H9 (cell line): Measurements from ENCODE around the gene DDX27. TPM values are rescaled to one million over a fixed set of nuclear protein-coding genes. Genes with fewer than 3 reads are reported as not detected.

Experiments used
- DNase-seq: peaks from one replicate; pipeline ENCODE4 v3.0.0-alpha.2; 2017
- H2AFZ ChIP-seq: one replicate; pipeline ENCODE4 v1.6.1; 2013; ENCODE audit warnings: mild to moderate bottlenecking, low read length, control low read depth, moderate library complexity
- H2AK5ac ChIP-seq: 2 replicates; pipeline ENCODE4 v1.6.1; 2013; ENCODE audit warnings: low read length, control low read depth, mixed read lengths; ENCODE audit not compliant: insufficient read length
- H2BK120ac ChIP-seq: one replicate; pipeline ENCODE4 v1.6.1; 2013; ENCODE audit warnings: low read depth, mild to moderate bottlenecking, low read length, control low read depth, inconsistent platforms; ENCODE audit not compliant: poor library complexity, severe bottlenecking
- H2BK12ac ChIP-seq: 2 replicates; pipeline ENCODE4 v1.6.1; 2013; ENCODE audit warnings: low read length, control low read depth, mixed read lengths, low read depth; ENCODE audit not compliant: insufficient read length
- H2BK15ac ChIP-seq: 2 replicates; pipeline ENCODE4 v1.6.1; 2013; ENCODE audit warnings: low read depth, low read length, control low read depth
- H2BK20ac ChIP-seq: one replicate; pipeline ENCODE4 v1.6.1; 2013; ENCODE audit warnings: low read depth, mild to moderate bottlenecking, low read length, control low read depth, inconsistent platforms; ENCODE audit not compliant: poor library complexity, severe bottlenecking
- H2BK5ac ChIP-seq: 2 replicates; pipeline ENCODE4 v1.6.1; 2013; ENCODE audit warnings: low read length, control low read depth, mixed read lengths; ENCODE audit not compliant: insufficient read length
- H3K14ac ChIP-seq: 2 replicates; pipeline ENCODE4 v1.6.1; 2013; ENCODE audit warnings: low read length, control low read depth; ENCODE audit not compliant: insufficient read depth
- H3K18ac ChIP-seq: 2 replicates; pipeline ENCODE4 v1.6.1; 2013; ENCODE audit warnings: low read depth, mild to moderate bottlenecking, mixed read lengths, low read length, control low read depth; ENCODE audit not compliant: insufficient read length
- H3K23ac ChIP-seq: 2 replicates; pipeline ENCODE4 v1.6.1; 2013; ENCODE audit warnings: low read length, control low read depth, mixed read lengths, low read depth; ENCODE audit not compliant: insufficient read length
- H3K23me2 ChIP-seq: 2 replicates; pipeline ENCODE4 v1.6.1; 2013; ENCODE audit warnings: low read depth, mild to moderate bottlenecking, mixed read lengths, low read length, control low read depth; ENCODE audit not compliant: insufficient read length, poor library complexity, severe bottlenecking
- H3K27ac ChIP-seq: 2 replicates; pipeline ENCODE4 v1.5.1; 2013; ENCODE audit warnings: low read length, control low read depth, mixed read lengths, low read depth; ENCODE audit not compliant: insufficient read length
- H3K27me3 ChIP-seq: 2 replicates; pipeline ENCODE4 v1.6.1; 2013; ENCODE audit warnings: low read length, control low read depth, inconsistent platforms; ENCODE audit not compliant: insufficient read depth
- H3K4ac ChIP-seq: 2 replicates; pipeline ENCODE4 v1.6.1; 2013; ENCODE audit warnings: low read depth, mild to moderate bottlenecking, control low read depth, inconsistent platforms, low read length, moderate library complexity
- H3K4me1 ChIP-seq: 2 replicates; pipeline ENCODE4 v1.6.1; 2013; ENCODE audit warnings: low read length, control low read depth, inconsistent platforms; ENCODE audit not compliant: insufficient read depth
- H3K4me2 ChIP-seq: 2 replicates; pipeline ENCODE4 v1.6.1; 2013; ENCODE audit warnings: low read length, control low read depth, mixed read lengths; ENCODE audit not compliant: insufficient read length, insufficient read depth
- H3K56ac ChIP-seq: 2 replicates; pipeline ENCODE4 v1.6.1; 2013; ENCODE audit warnings: low read depth, mild to moderate bottlenecking, mixed read lengths, low read length, control low read depth; ENCODE audit not compliant: insufficient read length
- H3K79me1 ChIP-seq: 2 replicates; pipeline ENCODE4 v1.6.1; 2013; ENCODE audit warnings: low read depth, mild to moderate bottlenecking, moderate library complexity, low read length, control low read depth, inconsistent platforms; ENCODE audit not compliant: insufficient read depth, poor library complexity, severe bottlenecking
- H3K79me2 ChIP-seq: 2 replicates; pipeline ENCODE4 v1.6.1; 2013; ENCODE audit warnings: low read length, control low read depth, inconsistent platforms; ENCODE audit not compliant: insufficient read depth
- H3K9ac ChIP-seq: 2 replicates; pipeline ENCODE4 v1.6.1; 2013; ENCODE audit warnings: low read length, control low read depth, mixed read lengths; ENCODE audit not compliant: insufficient read length; ENCODE audit errors: extremely low read depth
- H3K9me3 ChIP-seq: one replicate; pipeline ENCODE4 v1.6.1; 2013; ENCODE audit warnings: low read depth, low read length, inconsistent platforms; ENCODE audit not compliant: control insufficient read depth
- H3T11ph ChIP-seq: one replicate; pipeline ENCODE4 v1.6.1; 2013; ENCODE audit warnings: mild to moderate bottlenecking, low read length, control low read depth, inconsistent platforms
- H4K20me1 ChIP-seq: one replicate; pipeline ENCODE4 v1.6.1; 2013; ENCODE audit not compliant: control insufficient read depth, insufficient read length, insufficient read depth
- H4K5ac ChIP-seq: 2 replicates; pipeline ENCODE4 v1.6.1; 2013; ENCODE audit warnings: low read depth, mild to moderate bottlenecking, mixed read lengths, low read length, control low read depth; ENCODE audit not compliant: insufficient read length
- H4K8ac ChIP-seq: replicated peaks from 2 replicates; pipeline ENCODE4 v1.6.1; 2013; ENCODE audit warnings: low read length, control low read depth, mixed read lengths, low read depth; ENCODE audit not compliant: insufficient read length
- H4K91ac ChIP-seq: 2 replicates; pipeline ENCODE4 v1.6.1; 2013; ENCODE audit warnings: low read depth, mild to moderate bottlenecking, moderate library complexity, mixed read lengths, low read length, control low read depth; ENCODE audit not compliant: insufficient read length
- H3K27ac Mint-ChIP-seq, 3 experiments: 2 replicates in 2 of 3; 3 replicates in 1 of 3; pipeline ENCODE4 v1.8.0; 2020 to 2021; ENCODE audit warnings: mixed read lengths in 3 of 3, mild to moderate bottlenecking in 1 of 3, moderate library complexity in 1 of 3
- H3K27me3 Mint-ChIP-seq: 2 replicates; pipeline ENCODE4 v1.8.0; 2021; ENCODE audit warnings: low read depth, mild to moderate bottlenecking, moderate library complexity, mixed read lengths
- H3K36me3 Mint-ChIP-seq, 3 experiments: 2 replicates in 2 of 3; 3 replicates in 1 of 3; pipeline ENCODE4 v1.8.0; 2020 to 2021; ENCODE audit warnings: low read depth in 3 of 3, mixed read lengths in 3 of 3; ENCODE audit not compliant: insufficient read depth in 1 of 3
- H3K4me1 Mint-ChIP-seq, 2 experiments: 2 replicates each; pipeline ENCODE4 v1.8.0; 2020; ENCODE audit warnings: mixed read lengths in 2 of 2
- H3K4me3 Mint-ChIP-seq, 2 experiments: 2 replicates in 1 of 2; 3 replicates in 1 of 2; pipeline ENCODE4 v1.8.0; 2020 to 2021; ENCODE audit warnings: mild to moderate bottlenecking in 2 of 2, mixed read lengths in 2 of 2, moderate library complexity in 1 of 2
- H3K9me3 Mint-ChIP-seq, 2 experiments: 2 replicates in 1 of 2; 3 replicates in 1 of 2; pipeline ENCODE4 v1.8.0; 2020; ENCODE audit warnings: mild to moderate bottlenecking in 2 of 2, mixed read lengths in 2 of 2, moderate library complexity in 1 of 2
- CTCF ChIP-seq: fragments of 200-600 bp; sonication (generic); conservative IDR thresholded peaks from 3 replicates; pipeline ENCODE4 v1.8.0; 2021; ENCODE audit warnings: antibody characterized with exemption, mild to moderate bottlenecking
- whole genome bisulfite sequencing: extraction: QIAGEN DNeasy Blood & Tissue Kit; methylation state at CpG from one replicate; pipeline ENCODE4 v1.1.7; 2013; ENCODE audit warnings: missing lambda C conversion rate, low lambda C conversion rate, mixed read lengths; ENCODE audit not compliant: insufficient read length; ENCODE audit errors: extremely low coverage; 5-methylcytosine and 5-hydroxymethylcytosine counted together
- total RNA-seq: library from RNA; stranded (reverse); gene quantifications from 2 replicates; pipeline ENCODE4 v1.2.1, GENCODE V29; 2021

Gene DDX27
- total RNA-seq, 1 experiment from 2014 or later: 46.9 TPM

DNA sequence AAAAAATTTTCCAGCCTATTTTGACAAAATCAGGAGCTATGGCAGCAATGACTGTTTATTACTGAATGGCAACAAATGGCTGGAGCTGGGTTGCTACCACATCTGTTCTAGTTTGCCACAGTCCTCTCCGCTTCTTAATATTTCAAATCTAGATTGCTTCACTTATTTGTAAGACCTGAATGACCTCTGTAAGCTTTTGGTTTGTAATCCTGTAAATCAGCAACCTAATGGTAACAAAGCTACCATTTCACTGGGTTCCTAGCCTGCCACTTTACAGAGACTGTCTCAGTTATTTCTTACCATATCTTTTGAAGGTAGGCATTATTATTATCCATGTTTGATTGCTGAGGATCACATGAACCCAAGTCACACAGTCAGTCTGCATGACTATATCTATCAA lies 43.2 kb downstream of the DDX27 start:
- Histone ChIP-seq H3K18ac (no peak overlapping the region), H4K91ac (no peak overlapping the region), H2BK120ac (no peak overlapping the region), H2AFZ (no peak overlapping the region), H3K14ac (no peak overlapping the region), H3T11ph (no peak overlapping the region), H3K9ac (no peak overlapping the region), H4K8ac (no peak overlapping the region), H4K5ac (no peak overlapping the region), H2BK20ac (no peak overlapping the region), H2BK12ac (no peak overlapping the region), H3K23me2 (no peaks in the 10 kb centered on the region), H3K56ac (no peak overlapping the region), H3K9me3 (no peaks in the 10 kb centered on the region), H3K79me2 (peaks cover 3% of the 10 kb centered on the region; the same call in 1 of the 2 replicates), H3K27ac (no peak overlapping the region), H3K23ac (no peak overlapping the region), H2BK5ac (no peak overlapping the region), H3K4me1 (no peaks in the 10 kb centered on the region), H2AK5ac (no peak overlapping the region), H3K4ac (no peak overlapping the region), H3K79me1 (no peaks in the 10 kb centered on the region), H4K20me1 (no peaks in the 10 kb centered on the region), H2BK15ac (no peak overlapping the region), H3K27me3 (no peaks in the 10 kb centered on the region), H3K4me2 (no peak overlapping the region)
- DNase-seq: no peak
- H3K4me3 Mint-ChIP-seq: no peak overlapping the region
- no peak overlapping the region for H3K27ac Mint-ChIP-seq
- WGBS: no CpG with 5 or more reads among the region's 1 CpG
- no peaks in the 10 kb centered on the region for H3K9me3 Mint-ChIP-seq
- H3K36me3 Mint-ChIP-seq: peaks cover 33 to 77% (median 74%) of the 10 kb centered on the region in 3 experiments
- no peaks in the 10 kb centered on the region for H3K27me3 Mint-ChIP-seq
- no peak for TF ChIP-seq CTCF
- H3K4me1 Mint-ChIP-seq: no peaks in the 10 kb centered on the region
